ENCODE measurements around the gene TCP10L.
A peak's percentile ranks its signal among the peaks of the same experiment; 100 is the strongest.
"Not testable (repeated sequence)": the region's sequence is repeated elsewhere in the genome, so short reads cannot be mapped to it uniquely, and the experiment has no call there.

TCP10L gene

GRCh38 chr21:32585970-32586369, 647 bp upstream of the TCP10L start:
- no peak for DNase-seq

- no peak for DNase-seq
Measured at GRCh38 chr21:32584472-32584871, 851 bp downstream of the TCP10L start.

DNA sequence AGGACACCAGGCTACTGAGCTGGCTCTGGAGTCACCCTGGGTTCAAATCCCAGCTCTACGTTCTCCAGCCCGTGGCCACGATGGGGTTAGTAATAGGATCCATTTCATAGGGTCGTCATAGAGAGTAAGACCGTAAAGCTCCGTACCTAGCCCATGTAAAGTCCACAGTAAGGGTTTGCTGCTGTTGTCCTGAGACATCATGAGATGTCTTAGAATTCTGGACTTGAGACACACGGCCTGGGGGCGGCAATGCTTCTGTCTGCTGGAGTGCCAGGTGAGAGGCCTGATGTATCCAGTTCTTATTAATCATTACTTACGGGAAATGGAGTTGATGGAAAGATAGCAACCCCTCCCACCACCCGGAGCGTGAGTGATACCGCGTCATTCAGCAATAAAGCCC, 3.6 kb downstream of the TCP10L start:
- DNase-seq: no peak

- no peak for DNase-seq
Measured at GRCh38 chr21:32580949-32581348, 4.4 kb downstream of the TCP10L start.

DNA sequence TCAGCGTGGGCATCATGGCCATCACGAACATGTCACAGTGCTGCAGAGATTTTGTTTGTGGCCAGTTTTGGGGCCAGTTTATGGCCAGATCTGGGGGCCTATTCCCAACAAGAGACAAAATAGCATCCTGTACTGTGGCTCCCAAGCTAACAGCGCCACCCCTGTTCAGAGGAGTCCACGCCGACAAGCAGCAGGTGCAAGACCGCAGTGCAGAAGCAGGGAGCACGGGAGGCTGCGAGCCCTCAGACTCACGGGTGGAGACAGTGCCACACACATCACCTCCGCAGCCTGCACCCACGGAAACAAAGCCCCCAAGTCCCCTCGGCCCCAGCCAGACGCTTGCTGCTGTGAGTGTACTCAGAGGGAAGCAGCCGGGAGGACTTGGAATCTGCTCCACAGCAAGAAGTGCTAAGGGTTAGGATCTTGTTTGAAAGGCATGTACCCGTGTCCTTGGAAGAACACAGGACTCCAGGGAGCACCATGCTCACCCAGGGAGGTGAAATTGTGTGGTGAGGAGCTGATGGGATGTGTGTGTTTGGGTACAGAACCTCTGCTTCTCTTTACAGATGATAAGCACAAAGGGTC, 7.1 kb downstream of the TCP10L start:
- DNase-seq: no peak

DNA sequence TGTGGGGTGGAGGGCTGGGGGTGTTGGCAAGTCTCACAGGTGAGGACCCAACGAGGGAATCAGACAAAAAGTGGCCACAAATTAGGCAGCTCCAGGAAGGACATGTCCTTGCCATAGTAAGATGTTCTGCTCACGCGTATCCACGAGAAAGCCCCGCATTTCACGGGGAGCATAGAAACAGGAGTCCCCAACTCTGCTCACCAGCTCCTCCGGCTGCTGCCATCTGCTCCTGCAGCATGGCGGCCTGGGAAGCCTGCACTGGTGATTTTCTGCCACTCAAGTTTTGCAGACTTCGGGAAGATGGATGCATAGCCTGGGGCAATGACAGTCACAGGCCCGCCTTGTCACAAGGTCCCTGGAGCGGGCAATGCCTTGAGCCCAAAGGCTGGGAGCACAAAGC, 9.3 kb downstream of the TCP10L start:
- no peak for DNase-seq

- no peak for DNase-seq
Measured at GRCh38 chr21:32574946-32575925, 10.1 kb downstream of the TCP10L start.

DNA sequence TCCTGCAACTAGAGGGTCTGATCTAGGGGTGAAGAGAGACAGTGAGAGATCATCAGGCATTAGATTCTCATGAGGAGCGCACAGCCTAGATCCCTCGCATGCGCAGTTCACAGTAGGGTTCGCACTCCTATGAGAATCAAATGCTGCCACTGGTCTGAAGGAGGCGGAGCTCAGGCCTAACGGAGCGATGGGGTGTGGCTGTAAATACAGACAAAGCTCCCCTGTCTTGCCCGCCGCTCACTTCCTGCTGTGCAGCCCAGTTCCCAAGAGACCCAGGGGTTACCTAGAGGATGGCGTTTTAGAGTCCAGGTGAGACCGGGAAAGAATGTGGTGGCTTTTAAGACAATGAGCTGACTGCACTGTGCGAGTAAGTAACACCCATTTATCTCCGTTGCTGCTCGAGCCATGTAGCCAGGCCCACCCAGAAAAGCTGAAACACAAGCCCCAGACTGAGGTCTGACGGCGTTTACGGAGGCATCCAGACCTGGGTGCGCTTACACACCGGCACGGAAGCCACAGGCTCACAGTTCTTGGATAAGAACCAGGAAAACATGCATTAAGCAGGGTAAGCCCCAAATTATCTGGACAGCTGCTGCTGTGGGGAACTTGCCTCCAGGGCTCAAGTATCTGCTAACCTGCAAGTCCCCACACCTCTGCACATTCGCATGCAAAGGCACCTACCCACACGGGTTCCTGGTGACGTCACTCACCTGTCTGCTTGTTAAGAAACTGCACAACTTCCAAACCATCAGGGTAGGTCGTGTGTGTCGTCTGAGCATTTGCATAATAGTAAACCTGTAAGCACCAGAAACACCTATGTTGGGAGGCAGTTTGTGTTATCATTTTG, 12.5 kb downstream of the TCP10L start:
- DNase-seq: no peak

- DNase-seq: no peak
Measured at GRCh38 chr21:32570456-32570855, 14.9 kb downstream of the TCP10L start.

GRCh38 chr21:32569261-32570230, 15.8 kb downstream of the TCP10L start:
- DNase-seq: peak; percentile 86

GRCh38 chr21:32567626-32568025, 17.7 kb downstream of the TCP10L start:
- DNase-seq: no peak

- DNase-seq: no peak
Measured at GRCh38 chr21:32566741-32567389, 18.5 kb downstream of the TCP10L start.

DNA sequence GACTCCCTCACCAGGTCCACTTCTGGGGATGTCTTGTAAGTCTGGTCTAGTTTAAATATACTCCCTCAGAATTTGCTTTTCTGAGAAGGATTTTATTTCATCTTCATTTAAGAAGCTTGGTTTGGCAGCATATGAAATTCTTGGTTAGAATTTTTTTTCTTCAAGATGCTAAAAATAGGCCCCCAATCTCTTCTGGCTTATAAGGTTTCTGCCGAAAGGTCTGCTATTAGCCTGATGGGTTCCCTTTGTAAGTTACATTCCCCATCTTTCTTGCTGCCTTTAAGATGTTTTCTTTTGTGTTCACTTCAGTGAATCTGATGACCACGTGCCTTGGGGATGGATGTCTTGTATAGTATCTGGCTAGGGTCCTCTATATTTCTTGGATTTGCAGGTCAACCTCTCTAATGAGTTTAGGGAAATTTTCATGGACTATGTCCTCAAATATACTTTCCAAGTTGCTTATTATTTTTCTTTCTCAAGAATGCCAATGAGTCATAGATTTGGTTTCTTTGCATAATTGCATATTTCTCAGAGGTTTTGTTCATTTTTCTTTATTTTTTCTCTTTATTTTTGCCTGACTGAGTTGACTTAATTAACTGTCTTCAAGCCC, 19.4 kb downstream of the TCP10L start:
- DNase-seq: no peak

DNA sequence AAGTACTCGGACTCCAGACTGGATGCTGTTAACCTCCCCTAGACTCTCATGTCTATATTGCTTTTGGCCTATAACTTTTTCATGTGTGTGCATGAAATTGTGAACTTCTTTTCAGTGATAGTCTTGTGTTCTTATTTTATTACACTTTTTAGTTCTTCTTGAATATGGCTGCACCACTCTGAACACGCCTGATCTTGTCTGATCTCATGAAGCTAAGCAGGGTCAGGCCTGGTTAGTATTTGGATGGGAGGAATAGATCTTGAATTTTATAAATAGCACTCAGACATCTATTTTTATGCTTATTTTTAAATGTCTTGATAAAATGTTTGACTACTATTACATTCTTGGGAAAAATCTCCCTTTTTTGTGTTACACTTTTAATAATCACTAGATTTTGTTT, 22.4 kb downstream of the TCP10L start:
- no peak for DNase-seq

DNA sequence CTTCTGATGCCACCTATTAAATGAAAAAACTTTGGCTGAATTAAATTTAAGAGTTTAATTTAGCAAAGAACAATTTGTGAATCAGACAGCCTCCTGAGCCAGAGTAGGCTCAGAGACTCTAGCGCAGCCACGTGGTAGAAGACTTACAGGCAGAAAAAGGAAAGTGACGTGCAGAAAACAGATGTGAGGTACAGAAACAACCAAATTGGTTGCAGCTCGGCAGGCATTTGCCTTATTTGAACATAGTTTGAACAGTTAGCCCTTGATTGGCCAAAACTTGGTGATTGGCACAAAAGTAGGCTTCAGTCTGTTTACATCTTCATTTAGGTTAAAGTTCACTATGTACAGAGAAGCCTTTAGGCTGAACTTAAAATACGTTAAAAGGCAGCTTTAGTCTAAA, 22.9 kb downstream of the TCP10L start:
- no peak for DNase-seq

GRCh38 chr21:32561476-32561875, 23.8 kb downstream of the TCP10L start:
- DNase-seq: not testable (repeated sequence)

- no peak for DNase-seq
Measured at GRCh38 chr21:32560896-32561295, 24.4 kb downstream of the TCP10L start.

DNA sequence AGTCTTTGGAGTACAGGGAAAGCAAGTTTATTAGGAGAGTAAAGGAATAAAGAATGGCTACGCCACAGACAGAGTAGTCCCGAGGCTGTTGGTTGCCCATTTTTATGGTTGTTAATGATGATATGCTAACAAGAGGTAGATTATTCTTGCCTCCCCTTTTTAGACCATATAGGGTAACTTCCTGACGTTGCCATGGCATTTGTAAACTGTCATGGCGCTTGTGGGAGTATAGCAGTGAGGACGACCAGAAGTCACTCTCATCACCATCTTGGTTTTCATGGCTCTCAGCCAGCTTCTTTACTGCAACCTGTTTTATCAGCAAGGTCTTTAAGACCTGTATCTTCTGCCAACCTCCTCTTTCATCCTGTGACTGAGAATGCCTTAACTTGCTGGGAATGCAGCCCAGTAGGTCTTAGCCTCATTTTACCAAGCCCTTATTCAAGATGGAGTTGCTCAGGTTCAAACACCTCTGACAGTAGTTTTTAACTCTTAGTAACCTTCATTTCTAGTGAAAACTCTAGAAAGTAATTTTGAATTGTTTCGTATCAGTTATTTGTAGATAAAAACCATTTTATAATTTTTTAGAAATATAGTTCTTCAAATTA, 26.2 kb downstream of the TCP10L start:
- no peak for DNase-seq

GRCh38 chr21:32558106-32558505, 27.2 kb downstream of the TCP10L start:
- no peak for DNase-seq

- no peak for DNase-seq
Measured at GRCh38 chr21:32554832-32555638, 30.3 kb downstream of the TCP10L start.
